CD4-positive, alpha-beta T cell treated with Interleukin-10 for 1 hour (primary cell): ENCODE results near the gene CREB5.

Experiments used
- DNase-seq: peaks from one replicate; pipeline ENCODE4 v3.0.0-alpha.2; 2020

CREB5 gene

DNA sequence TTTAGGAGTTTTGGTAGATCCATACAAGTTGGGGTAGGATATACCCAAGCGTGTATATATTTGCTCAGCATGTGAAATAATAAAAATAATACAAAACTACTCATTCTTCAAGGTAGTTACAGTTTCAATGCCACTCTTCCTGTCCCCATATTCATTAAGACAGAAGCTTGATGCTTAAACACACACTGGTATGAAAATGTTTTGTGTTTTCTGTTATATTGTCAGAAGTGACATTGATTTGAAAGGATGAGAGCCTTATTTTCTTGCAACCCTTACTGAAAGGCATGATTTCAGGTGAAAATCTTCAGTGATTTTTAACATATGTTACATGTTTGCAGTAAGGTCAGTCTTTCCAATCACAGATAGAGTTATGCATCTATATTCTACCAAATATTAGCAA lies 312.2 kb downstream of the CREB5 start:
- no peak for DNase-seq

- DNase-seq = no peak
Measured at GRCh38 chr7:28725045-28725642, 312.8 kb downstream of the CREB5 start.

DNA sequence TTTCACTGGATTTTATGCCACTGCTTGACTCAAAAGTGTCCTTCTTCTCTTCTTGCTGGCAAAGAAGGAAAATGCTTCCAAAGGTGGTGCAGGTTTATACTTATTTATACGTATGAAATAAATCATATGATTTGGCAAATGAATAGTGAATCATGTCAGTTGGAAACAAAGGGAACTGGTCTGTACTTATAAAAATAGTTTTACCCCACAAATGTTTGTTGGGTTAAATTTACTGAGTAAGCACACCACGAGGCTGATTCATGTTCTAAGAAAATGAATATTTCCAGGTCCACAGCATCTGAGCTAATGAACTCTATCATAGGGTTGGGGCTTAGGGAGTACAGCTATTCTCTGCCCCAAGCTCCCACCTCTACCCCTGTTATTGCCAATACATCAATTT lies 313.6 kb downstream of the CREB5 start:
- DNase-seq = no peak

GRCh38 chr7:28726555-28726954 lies 314.2 kb downstream of the CREB5 start:
- DNase-seq = no peak

DNA sequence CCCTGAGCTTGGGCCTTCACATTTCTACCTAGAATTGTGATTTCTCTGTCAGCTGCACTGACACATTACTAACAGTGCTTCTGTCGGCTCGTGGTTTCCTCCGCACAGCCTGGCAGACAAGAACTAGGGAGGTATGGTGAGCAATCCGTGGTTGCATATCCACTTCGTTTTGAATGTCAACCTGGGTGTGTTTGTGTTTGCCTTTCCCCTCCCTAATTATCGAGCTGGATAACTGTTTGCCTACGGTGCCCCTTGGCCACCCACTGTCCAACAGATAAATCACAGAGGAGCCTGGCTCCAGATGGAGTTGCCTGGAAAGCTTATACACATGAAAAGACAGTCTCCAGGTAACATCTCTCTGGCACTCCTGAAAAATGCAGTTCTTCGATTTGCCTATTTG lies 317.0 kb downstream of the CREB5 start:
- no peak for DNase-seq

DNA sequence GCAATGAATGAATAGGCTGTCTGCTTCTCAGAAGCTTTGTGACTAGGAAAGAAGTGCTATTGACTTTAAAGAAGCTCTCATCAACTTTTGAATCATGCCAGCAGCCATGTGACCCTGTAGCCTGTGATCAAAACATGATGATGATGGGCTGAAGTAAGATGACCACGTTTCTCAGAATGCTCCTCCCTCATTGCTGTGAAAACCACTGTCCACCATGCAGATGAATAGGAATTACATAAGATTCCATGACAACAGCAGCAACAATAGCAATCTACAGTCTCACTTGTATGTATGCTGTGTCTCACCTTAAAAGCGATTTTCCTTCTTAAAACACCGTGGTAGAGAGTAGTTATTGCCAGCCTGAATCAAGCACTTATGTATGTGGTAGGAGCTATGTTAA lies 317.4 kb downstream of the CREB5 start:
- DNase-seq = no peak

- no peak for DNase-seq
Measured at GRCh38 chr7:28731092-28731658, 318.9 kb downstream of the CREB5 start.

- DNase-seq = no peak
Measured at GRCh38 chr7:28732071-28732869, 320.0 kb downstream of the CREB5 start.

DNA sequence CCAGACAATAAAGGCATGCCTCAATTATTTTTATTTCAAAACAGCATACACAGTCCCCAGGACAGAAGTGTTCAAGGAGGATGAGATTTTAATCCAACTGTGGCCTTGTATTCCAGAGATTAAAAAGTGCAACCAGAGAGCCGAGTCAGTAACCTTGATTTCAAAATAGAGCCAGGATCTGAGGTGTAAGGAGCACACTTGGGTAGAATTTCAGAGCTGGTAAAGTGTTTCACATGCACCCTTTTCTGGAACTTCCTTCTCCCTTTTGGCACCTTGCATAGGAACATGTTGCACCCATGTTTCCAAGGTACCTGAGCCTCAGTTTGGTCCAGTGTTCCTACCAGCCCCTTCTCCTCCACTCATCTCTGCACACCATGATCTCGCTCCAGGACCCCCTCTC lies 320.7 kb downstream of the CREB5 start:
- no peak for DNase-seq

GRCh38 chr7:28738412-28738811 lies 326.1 kb downstream of the CREB5 start:
- no peak for DNase-seq

- DNase-seq = no peak
Measured at GRCh38 chr7:28739128-28739527, 326.8 kb downstream of the CREB5 start.

DNA sequence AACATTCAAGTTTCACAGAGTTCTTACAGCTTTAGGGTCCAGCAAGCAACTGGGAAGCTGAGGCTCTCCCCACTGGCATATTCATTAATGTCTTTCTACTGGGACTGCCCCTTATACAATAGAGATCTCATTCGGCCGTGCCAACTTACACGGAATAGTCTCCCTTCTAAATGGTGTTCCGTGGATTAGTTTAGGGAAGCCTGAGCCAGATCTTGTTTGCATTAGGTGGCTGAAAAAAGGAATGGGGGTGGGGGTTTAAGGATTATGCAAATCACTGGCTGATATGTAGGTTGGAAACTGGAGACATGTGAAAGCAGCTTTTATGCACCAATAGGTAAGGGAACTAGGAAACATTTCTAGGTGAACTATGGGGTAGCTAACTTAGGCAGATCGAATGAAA lies 327.5 kb downstream of the CREB5 start:
- DNase-seq = no peak

DNA sequence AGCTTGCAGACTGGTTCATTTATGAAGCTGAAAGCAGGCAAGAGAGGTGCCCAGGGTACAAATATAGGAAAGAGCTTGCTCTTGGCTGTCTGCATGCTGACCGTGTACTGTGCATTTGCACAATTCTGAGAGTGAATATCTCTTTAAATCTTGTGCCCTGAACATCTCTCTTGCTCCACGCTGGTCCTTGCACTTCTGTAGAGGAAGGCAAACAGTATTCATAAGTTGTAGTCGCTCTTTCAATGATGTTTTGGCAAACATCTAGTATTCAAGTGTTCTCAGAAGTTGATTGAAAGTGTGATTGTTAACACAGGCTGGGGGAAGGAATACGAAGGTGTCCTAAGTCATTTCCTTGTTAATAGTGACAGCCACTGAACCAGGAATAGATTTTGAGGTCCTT lies 332.6 kb downstream of the CREB5 start:
- no peak for DNase-seq

- DNase-seq = no peak
Measured at GRCh38 chr7:28745351-28745750, 333.0 kb downstream of the CREB5 start.

- no peak for DNase-seq
Measured at GRCh38 chr7:28747404-28747803, 335.1 kb downstream of the CREB5 start.

- DNase-seq = no peak
Measured at GRCh38 chr7:28747854-28748253, 335.5 kb downstream of the CREB5 start.

- DNase-seq = no peak
Measured at GRCh38 chr7:28748346-28748745, 336.0 kb downstream of the CREB5 start.

- DNase-seq = no peak
Measured at GRCh38 chr7:28748933-28749584, 336.7 kb downstream of the CREB5 start.

GRCh38 chr7:28749638-28750037 lies 337.3 kb downstream of the CREB5 start:
- no peak for DNase-seq

DNA sequence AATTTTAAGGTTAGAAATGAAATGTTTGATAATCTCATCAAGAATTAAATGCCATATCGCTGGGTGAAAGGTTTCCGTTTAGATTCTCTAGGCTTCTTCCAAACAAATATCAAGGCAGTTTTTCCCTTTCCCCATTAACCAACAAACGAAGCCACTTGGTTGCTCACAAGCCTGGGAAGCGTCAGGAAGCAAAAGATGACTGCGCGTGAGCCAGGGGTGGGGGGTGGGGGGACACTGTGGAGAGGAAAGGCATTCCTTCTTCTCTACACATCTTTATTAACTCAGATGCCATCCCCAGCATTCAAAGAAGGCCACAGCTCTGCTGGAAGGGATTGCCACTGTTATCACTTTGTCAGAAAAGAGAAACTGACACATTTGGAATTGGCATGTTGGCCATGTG lies 338.7 kb downstream of the CREB5 start:
- no peak for DNase-seq

GRCh38 chr7:28753613-28754012 lies 341.3 kb downstream of the CREB5 start:
- no peak for DNase-seq

DNA sequence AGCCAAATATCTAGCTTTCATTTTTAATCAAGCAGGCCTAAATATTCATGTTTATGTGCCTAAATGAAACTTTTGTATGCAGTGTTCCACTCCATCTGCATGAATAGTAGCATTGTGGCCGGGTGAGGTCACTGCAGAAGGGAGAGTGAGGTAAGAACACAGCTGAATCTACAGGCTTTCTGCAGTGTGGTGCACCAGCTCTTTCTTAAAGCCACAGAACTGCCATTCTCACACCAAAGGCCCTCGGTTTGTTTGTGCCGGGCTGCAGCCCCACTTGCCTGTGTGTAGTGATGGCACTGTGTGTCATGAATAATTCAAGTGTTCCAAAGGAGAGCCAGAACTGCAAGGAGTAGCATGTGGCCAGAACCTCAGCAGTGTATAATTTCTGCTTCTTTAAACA lies 341.7 kb downstream of the CREB5 start:
- DNase-seq = no peak

GRCh38 chr7:28754447-28754846 lies 342.1 kb downstream of the CREB5 start:
- no peak for DNase-seq

GRCh38 chr7:28755255-28755654 lies 342.9 kb downstream of the CREB5 start:
- DNase-seq = no peak
